Measurements from ENCODE around the gene IDI1. TPM values are rescaled to one million over a fixed set of nuclear protein-coding genes. Genes with fewer than 3 reads are reported as not detected.

Gene IDI1
- total and polyA plus RNA-seq, 10 donors = 43.9 to 136 (median 65.5) TPM

DNA sequence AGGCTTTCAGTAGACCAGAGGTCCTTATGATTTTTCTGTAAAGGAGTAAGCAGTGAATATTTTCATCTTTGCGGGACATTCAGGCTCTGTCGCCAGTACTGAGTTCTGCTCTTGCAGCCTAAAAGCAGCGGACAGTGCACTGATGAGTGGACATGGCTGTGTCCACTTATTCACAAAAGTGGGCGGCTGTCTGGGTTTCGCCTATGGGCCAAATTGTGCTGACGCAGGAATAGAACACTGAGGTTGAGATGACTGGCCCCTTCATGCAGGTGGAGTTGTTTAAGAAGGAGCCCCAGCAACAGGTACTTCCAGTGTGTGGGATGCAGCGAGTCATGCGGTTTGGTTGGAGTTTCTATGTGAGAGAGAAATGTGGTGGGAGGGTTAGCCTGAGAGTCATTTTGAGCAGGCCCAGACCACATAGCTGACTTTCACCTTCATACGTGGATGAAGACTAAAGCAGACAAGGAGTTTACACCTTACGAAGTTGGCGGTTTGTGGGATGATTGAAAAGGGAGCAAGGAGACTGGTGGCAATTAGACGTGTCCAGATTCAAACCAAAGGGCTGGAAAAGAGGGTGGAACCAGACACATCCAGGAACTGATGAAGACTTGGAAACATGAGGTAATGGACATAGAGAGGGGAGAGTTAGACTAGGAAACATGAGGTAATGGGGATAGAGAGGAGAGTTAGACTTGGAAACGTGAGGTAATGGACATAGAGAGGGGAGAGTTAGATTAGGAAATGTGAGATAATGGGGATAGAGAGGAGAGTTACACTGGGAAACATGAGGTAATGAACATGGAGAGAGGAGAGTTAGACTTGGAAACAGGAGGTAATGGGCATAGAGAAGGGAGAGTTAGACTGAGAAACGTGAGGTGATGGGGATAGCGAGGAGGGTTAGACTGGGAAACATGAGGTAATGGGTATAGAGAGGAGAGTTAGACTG is 45.5 kb upstream of the IDI1 start:
- 80 to 96% (median 91%) methylated on average over 13 to 15 of the region's 15 CpGs for WGBS, 5 donors
- Histone ChIP-seq H3K4me3 (no peak overlapping the region), H3K27ac (no peak overlapping the region), H3K9me3 (no peaks in the 10 kb centered on the region), H3K27me3 (replicated peaks in 1 of 7) (no peaks in the 10 kb centered on the region), H3K36me3 (peaks cover 0 to 100% (median 87%) of the 10 kb centered on the region in 6 donors), H3K4me1 (peaks cover 0 to 2% (median 0%) of the 10 kb centered on the region in 6 donors)
- no peak for TF ChIP-seq POLR2AphosphoS5 (IDR thresholded peaks at IDR 0.05)
- no peak for TF ChIP-seq CTCF (IDR thresholded peaks at IDR 0.05 in 8 of 11, conservative IDR thresholded peaks at IDR 0.05 in 3 of 11)
- no peak for TF ChIP-seq POLR2A (IDR thresholded peaks at IDR 0.05)
- no peak for DNase-seq
- intact Hi-C loops (cut with DNase I; ENCODE audit: low total_unique reads) = no loop called here

- H3K4me3 ChIP-seq = no peak overlapping the region
- peaks cover 0 to 9% (median 0%) of the 10 kb centered on the region in 6 donors for H3K4me1 ChIP-seq
- intact Hi-C loops (cut with DNase I; ENCODE audit: low total_unique reads) = no loop called here
- no peak overlapping the region for H3K27ac ChIP-seq
- no peak for TF ChIP-seq POLR2A (IDR thresholded peaks at IDR 0.05)
- no peaks in the 10 kb centered on the region for H3K9me3 ChIP-seq
- peaks cover 0 to 100% (median 89%) of the 10 kb centered on the region in 6 donors for H3K36me3 ChIP-seq
- 93 to 97% (median 95%) methylated on average over 9 of the region's 9 CpGs for WGBS, 5 donors
- H3K27me3 ChIP-seq (replicated peaks in 1 of 7) = no peaks in the 10 kb centered on the region
- no peak for DNase-seq
These were observed 44.8 kb upstream of the IDI1 start for GRCh38 chr10:1093696-1094095.

DNA sequence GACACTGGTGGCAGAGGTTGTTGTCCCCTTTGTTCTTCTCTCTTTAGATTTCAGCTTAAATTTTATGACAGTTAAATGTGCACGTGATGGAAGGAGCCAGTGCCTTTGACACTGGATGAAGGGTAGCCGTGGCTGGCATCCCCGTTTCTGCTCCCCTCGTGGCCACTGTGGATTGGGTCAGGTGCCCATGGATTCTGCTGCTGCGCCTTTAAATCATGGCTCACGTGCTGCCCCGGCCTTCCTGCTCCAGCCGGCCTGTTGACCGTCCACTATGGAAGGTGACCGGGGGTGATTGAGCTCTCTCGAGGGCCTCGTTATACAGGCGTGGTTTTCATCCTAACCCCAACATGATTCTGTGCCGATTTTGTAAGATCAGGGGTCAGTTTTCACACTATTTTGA is 41.8 kb upstream of the IDI1 start:
- no peak overlapping the region for H3K4me3 ChIP-seq
- H3K27ac ChIP-seq = no peak overlapping the region
- H3K4me1 ChIP-seq = peaks cover 0 to 14% (median 0%) of the 10 kb centered on the region in 6 donors
- no peak for DNase-seq
- H3K9me3 ChIP-seq = no peaks in the 10 kb centered on the region
- 93 to 97% (median 94%) methylated on average over 14 of the region's 14 CpGs for WGBS, 5 donors
- intact Hi-C loops (cut with DNase I; ENCODE audit: low total_unique reads) = no loop called here
- TF ChIP-seq POLR2AphosphoS5 (IDR thresholded peaks at IDR 0.05) (peak in 1 of 3 donors; percentile 47), CTCF (IDR thresholded peaks at IDR 0.05 in 8 of 11, conservative IDR thresholded peaks at IDR 0.05 in 3 of 11) (no peak)
- peaks cover 3 to 100% (median 90%) of the 10 kb centered on the region in 6 donors for H3K36me3 ChIP-seq
- H3K27me3 ChIP-seq (replicated peaks in 1 of 7) = no peaks in the 10 kb centered on the region

- H3K4me1 ChIP-seq = peaks cover 0 to 14% (median 0%) of the 10 kb centered on the region in 6 donors
- WGBS, 5 donors = 72 to 83% (median 80%) methylated on average over 14 to 19 of the region's 19 CpGs
- intact Hi-C loops (cut with DNase I; ENCODE audit: low total_unique reads) = no loop called here
- no peaks in the 10 kb centered on the region for H3K9me3 ChIP-seq
- DNase-seq = no peak
- peaks cover 3 to 100% (median 93%) of the 10 kb centered on the region in 6 donors for H3K36me3 ChIP-seq
- H3K27ac ChIP-seq = peak overlapping the region in 3 of 8 donors; percentile 34 to 57 (median 56)
- TF ChIP-seq CTCF (IDR thresholded peaks at IDR 0.05 in 8 of 11, conservative IDR thresholded peaks at IDR 0.05 in 3 of 11) (peak in 1 of 11 experiments; percentile 15), POLR2A (IDR thresholded peaks at IDR 0.05) (no peak), POLR2AphosphoS5 (IDR thresholded peaks at IDR 0.05) (peak in 2 of 3 donors; percentile 22 to 35)
- no peaks in the 10 kb centered on the region for H3K27me3 ChIP-seq (replicated peaks in 1 of 7)
- H3K4me3 ChIP-seq = no peak overlapping the region
These were observed 40.2 kb upstream of the IDI1 start for GRCh38 chr10:1089017-1089689.
